Measurements from ENCODE around the gene NEU2.

GRCh38 chr2:233037078-233037477 is 4.6 kb downstream of the NEU2 start:
- TF ChIP-seq CTCF (IDR thresholded peaks at IDR 0.05; ENCODE audit: low read depth, low read length, poor library complexity, severe bottlenecking) (no peak), EZH2phosphoT487 (IDR thresholded peaks at IDR 0.05; ENCODE audit: borderline replicate concordance, low read length) (no peak)
